MCF 10A (cell line): ENCODE measurements around the gene TNS1. TPM values are rescaled to one million over a fixed set of nuclear protein-coding genes. Genes with fewer than 3 reads are reported as not detected.

Experiments
- BruUV-seq: library from RNA; stranded (reverse); fragments of 400-500 nt; replicated peaks from 2 replicates; lab custom pipeline; 2021; lab: Mats Ljungman, UMichigan
- CTCF ChIA-PET: fragments of 300-600 bp; sonication (Branson Sonifier 250); formaldehyde crosslinking; extraction: SDS; loops from one replicate; lab custom pipeline; 2021; ENCODE audit warnings: antibody characterized with exemption, inconsistent platforms; lab: Yijun Ruan, JAX
- POLR2A ChIA-PET: fragments of 300-600, 350-650 bp; sonication (Branson Sonifier 250); formaldehyde crosslinking; extraction: SDS; loops from one replicate; lab custom pipeline; 2020; ENCODE audit warnings: antibody characterized with exemption, inconsistent platforms; lab: Yijun Ruan, JAX
- DNase-seq: peaks from one replicate; pipeline ENCODE4 v3.0.0-alpha.2; 2018; ENCODE audit not compliant: unreplicated experiment
- H3K27ac Mint-ChIP-seq: one replicate; pipeline ENCODE4 v1.8.0; 2022; ENCODE audit warnings: mild to moderate bottlenecking, low read depth, mixed read lengths; ENCODE audit not compliant: unreplicated experiment
- H3K27me3 Mint-ChIP-seq: one replicate; pipeline ENCODE4 v1.8.0; 2022; ENCODE audit warnings: mixed read lengths; ENCODE audit not compliant: insufficient read depth, unreplicated experiment
- H3K36me3 Mint-ChIP-seq: one replicate; pipeline ENCODE4 v1.8.0; 2022; ENCODE audit warnings: mild to moderate bottlenecking, moderate library complexity, mixed read lengths; ENCODE audit not compliant: insufficient read depth, unreplicated experiment
- H3K4me1 Mint-ChIP-seq: one replicate; pipeline ENCODE4 v1.8.0; 2022; ENCODE audit warnings: mixed read lengths; ENCODE audit not compliant: insufficient read depth, unreplicated experiment
- H3K4me3 Mint-ChIP-seq: one replicate; pipeline ENCODE4 v1.8.0; 2022; ENCODE audit warnings: mild to moderate bottlenecking, moderate library complexity, mixed read lengths; ENCODE audit not compliant: unreplicated experiment
- H3K9me3 Mint-ChIP-seq: one replicate; pipeline ENCODE4 v1.8.0; 2022; ENCODE audit warnings: mixed read lengths; ENCODE audit not compliant: unreplicated experiment
- intact Hi-C: fragments of 100-400 bp; cut with micrococcal nuclease; formaldehyde crosslinking; loops from 2 replicates; pipeline ENCODE4 v1.14.1; 2022
- total RNA-seq: library from RNA; stranded (reverse); gene quantifications from 2 replicates; pipeline ENCODE4 v1.2.3, GENCODE V29; 2022
- TF ChIP-seq, protein P1 (sequence below): fragments of 200-600 bp; IDR thresholded peaks from one replicate; pipeline ENCODE4 v1.8.0; 2022; ENCODE audit warnings: antibody characterized with exemption, mild to moderate bottlenecking; ENCODE audit not compliant: unreplicated experiment

The TNS1 gene
- total RNA-seq, 1 experiment from 2014 or later: 3.3 TPM

DNA sequence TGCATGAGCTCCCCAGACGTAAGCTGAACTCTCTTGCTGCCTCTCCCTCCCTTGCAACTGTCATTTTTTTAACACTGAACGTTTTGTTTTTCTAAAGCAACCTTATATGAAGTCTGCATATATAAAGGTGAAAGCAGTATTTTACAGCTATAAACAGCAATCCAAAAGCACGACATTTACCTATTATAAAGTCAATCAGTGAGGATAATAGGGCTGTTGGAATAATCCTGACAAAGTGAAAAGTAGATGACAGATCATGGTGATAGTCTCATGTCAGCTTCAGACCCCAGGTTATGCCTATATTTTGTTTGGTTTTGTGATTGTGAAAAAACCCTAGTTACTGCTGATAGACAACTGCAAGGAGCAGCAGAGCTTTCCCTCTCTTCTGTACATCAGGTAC, 195.8 kb downstream of the TNS1 start:
- Mint-ChIP-seq H3K27ac (no peak overlapping the region), H3K27me3 (no peaks in the 10 kb centered on the region), H3K4me3 (no peak overlapping the region), H3K36me3 (peaks cover 5% of the 10 kb centered on the region), H3K4me1 (peaks cover 7% of the 10 kb centered on the region), H3K9me3 (peaks cover 16% of the 10 kb centered on the region)
- TF ChIP-seq, protein P1, sequence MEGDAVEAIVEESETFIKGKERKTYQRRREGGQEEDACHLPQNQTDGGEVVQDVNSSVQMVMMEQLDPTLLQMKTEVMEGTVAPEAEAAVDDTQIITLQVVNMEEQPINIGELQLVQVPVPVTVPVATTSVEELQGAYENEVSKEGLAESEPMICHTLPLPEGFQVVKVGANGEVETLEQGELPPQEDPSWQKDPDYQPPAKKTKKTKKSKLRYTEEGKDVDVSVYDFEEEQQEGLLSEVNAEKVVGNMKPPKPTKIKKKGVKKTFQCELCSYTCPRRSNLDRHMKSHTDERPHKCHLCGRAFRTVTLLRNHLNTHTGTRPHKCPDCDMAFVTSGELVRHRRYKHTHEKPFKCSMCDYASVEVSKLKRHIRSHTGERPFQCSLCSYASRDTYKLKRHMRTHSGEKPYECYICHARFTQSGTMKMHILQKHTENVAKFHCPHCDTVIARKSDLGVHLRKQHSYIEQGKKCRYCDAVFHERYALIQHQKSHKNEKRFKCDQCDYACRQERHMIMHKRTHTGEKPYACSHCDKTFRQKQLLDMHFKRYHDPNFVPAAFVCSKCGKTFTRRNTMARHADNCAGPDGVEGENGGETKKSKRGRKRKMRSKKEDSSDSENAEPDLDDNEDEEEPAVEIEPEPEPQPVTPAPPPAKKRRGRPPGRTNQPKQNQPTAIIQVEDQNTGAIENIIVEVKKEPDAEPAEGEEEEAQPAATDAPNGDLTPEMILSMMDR: no peak
- DNase-seq: no peak
- ChIA-PET POLR2A (no interaction called here), CTCF (interaction anchor here (0.8 to 4.6 kb wide), 2 partner anchors 21 to 80 kb away, joined by 4 to 22 read pairs; no protein-coding TSS in a partner anchor)
- intact Hi-C loops: no loop called here
- no TSS peak for BruUV-seq

DNA sequence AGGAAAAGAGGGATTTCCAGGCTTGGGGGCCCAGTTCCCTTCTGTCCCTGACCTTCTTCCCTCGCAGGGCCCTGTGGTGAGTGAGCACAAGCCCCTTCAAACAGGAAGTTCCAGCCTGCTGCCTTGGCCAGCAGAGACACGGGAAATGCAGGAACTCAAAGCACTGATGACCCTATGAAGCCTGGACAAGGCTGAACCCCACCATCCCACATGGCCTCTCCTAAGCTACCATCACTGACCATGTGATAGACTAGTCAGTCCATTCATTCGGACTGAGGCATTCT, 196.4 kb downstream of the TNS1 start:
- peaks cover 16% of the 10 kb centered on the region for H3K9me3 Mint-ChIP-seq
- intact Hi-C loops: no loop called here
- H3K27ac Mint-ChIP-seq: no peak overlapping the region
- DNase-seq: no peak
- H3K4me3 Mint-ChIP-seq: no peak overlapping the region
- CTCF ChIA-PET: interaction anchor here (0.6 to 4.6 kb wide), 4 partner anchors 18 to 583 kb away, joined by 3 to 22 read pairs (median 4); no protein-coding TSS in a partner anchor
- POLR2A ChIA-PET: interaction anchor here (0.6 kb wide), 1 partner anchor 54 kb away, joined by 5 read pairs; no protein-coding TSS in a partner anchor
- no TSS peak for BruUV-seq
- H3K4me1 Mint-ChIP-seq: peaks cover 7% of the 10 kb centered on the region
- H3K36me3 Mint-ChIP-seq: peaks cover 5% of the 10 kb centered on the region
- TF ChIP-seq, protein P1: no peak
- H3K27me3 Mint-ChIP-seq: no peaks in the 10 kb centered on the region

DNA sequence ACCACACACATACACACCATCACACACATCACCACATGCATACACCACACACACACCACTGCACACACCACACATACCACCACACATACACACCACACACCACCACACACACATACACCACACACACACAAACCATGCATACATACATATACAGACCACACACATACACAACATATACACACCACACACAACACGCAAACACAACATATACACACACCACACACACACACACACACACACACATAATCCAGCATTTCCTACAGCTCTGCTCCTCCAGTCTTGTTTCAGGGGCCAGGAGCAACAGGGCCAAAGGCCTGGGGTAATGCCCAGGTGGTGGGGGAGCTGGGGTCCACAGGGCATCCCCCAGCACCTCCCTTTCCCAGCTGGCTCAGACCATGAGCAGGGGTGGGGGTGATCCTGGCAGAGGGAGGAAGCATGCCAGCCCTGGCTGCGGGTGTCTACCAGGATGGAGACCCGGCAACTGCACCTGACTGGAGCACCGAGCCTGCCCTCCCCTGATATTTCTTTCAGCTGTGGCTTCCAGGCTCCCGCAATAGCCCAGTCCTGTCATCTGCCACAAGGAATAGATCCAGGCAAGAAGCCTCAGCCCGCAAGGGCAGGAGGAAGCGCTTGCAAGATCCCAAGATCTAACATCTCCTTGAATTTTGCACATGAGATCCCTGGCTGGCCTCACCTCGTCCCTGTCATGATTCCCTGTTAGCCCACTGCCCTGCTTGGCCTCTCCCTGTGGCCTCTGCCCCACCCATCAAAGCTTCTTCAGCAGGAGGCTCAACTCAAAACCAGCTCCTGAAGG, 196.9 kb downstream of the TNS1 start:
- ChIA-PET CTCF (interaction anchor here (0.6 to 4.6 kb wide), 5 partner anchors 17 to 582 kb away, joined by 3 to 22 read pairs (median 3); no protein-coding TSS in a partner anchor), POLR2A (interaction anchor here (0.6 to 1.1 kb wide), 2 partner anchors 34 to 53 kb away, joined by 3 to 5 read pairs; no protein-coding TSS in a partner anchor)
- intact Hi-C loops: no loop called here
- Mint-ChIP-seq H3K9me3 (peaks cover 16% of the 10 kb centered on the region), H3K4me1 (peaks cover 7% of the 10 kb centered on the region), H3K36me3 (peaks cover 5% of the 10 kb centered on the region), H3K27ac (no peak overlapping the region), H3K27me3 (no peaks in the 10 kb centered on the region), H3K4me3 (no peak overlapping the region)
- TF ChIP-seq, protein P1: no peak
- no peak for DNase-seq
- BruUV-seq: no TSS peak

DNA sequence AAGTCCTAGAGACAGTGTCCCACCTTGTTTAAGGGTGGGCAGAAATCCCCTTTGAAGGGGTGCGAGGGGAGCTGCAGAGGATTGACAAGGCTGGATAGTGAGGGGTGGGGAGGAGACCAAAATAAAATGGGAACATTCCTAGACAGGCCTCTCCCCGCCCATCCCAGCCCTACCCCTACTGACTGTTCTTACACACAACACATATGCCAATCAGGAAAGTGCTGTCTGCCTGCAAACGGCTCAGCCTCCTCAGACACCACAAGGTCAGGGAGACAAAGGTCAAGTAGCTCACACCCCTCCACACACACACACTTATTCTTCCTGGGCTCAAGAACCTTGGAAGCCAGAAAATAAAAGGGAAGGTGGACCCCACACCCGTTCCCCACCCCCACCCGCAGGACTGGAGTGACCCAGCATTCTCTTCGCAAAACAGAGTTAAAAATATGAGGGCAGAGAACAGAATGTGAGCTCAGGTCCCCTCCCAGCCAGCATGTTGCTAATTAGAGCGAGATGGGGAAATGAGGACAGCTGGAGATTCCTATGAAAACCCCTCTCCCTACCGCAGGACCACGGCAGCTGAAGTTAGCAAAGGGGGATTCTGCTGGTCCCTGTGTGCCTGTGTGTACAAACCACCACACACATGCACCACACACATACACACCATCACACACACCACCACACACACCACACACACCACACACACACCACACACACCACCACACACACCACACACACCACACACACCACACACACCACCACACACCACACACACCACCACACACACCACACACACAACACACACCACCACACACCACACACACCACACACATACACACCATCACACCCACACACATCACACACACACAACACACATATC, 197.8 kb downstream of the TNS1 start:
- TF ChIP-seq, protein P1: no peak
- Mint-ChIP-seq H3K4me3 (no peak overlapping the region), H3K4me1 (peaks cover 7% of the 10 kb centered on the region), H3K9me3 (peaks cover 16% of the 10 kb centered on the region), H3K27ac (no peak overlapping the region), H3K27me3 (no peaks in the 10 kb centered on the region), H3K36me3 (peaks cover 5% of the 10 kb centered on the region)
- DNase-seq: no peak
- intact Hi-C loops: no loop called here
- CTCF ChIA-PET: interaction anchor here (0.5 to 4.6 kb wide), 7 partner anchors 16 to 1526 kb away, joined by 3 to 22 read pairs (median 4); no protein-coding TSS in a partner anchor
- no TSS peak for BruUV-seq
- POLR2A ChIA-PET: interaction anchor here (1.1 kb wide), 1 partner anchor 33 kb away, joined by 3 read pairs; no protein-coding TSS in a partner anchor
